Upper lobe of left lung (tissue), 6 donors: ENCODE results near the gene CDK11A. TPM values are rescaled to one million over a fixed set of nuclear protein-coding genes. Genes with fewer than 3 reads are reported as not detected.
A peak's percentile ranks its signal among the peaks of the same experiment; 100 is the strongest.
"Not testable (repeated sequence)": the region's sequence is repeated elsewhere in the genome, so short reads cannot be mapped to it uniquely, and the experiment has no call there.

Experiments
- ATAC-seq, 2 donors: fragments of 200-7000 bp; cut with Tn5 transposase; one replicate each; pipeline ENCODE4 v1.9.1; 2022; ENCODE audit warnings: mild to moderate bottlenecking in 2 of 2, moderate library complexity in 2 of 2; ENCODE audit not compliant: low FRiP score in 2 of 2
- DNase-seq, 2 donors: peaks; one replicate each; pipeline ENCODE4 v3.0.0-alpha.2; 2019 to 2020
- H3K27ac ChIP-seq, 4 donors: fragments of 200-600 bp; sonication (generic); one replicate each; pipeline ENCODE4 v1.5.1; 2016 to 2019
- H3K27me3 ChIP-seq, 4 donors: fragments of 200-600 bp; sonication (generic); one replicate each; pipeline ENCODE4 v1.5.1; 2017 to 2019
- H3K36me3 ChIP-seq, 4 donors: fragments of 200-600 bp; sonication (generic); one replicate each; pipeline ENCODE4 v1.5.1; 2016 to 2019
- H3K4me1 ChIP-seq, 4 donors: fragments of 200-600 bp; sonication (generic); one replicate each; pipeline ENCODE4 v1.5.1; 2018 to 2019
- H3K4me3 ChIP-seq, 4 donors: fragments of 200-600 bp; sonication (generic); one replicate each; pipeline ENCODE4 v1.5.1; 2017 to 2019; ENCODE audit warnings: mild to moderate bottlenecking in 2 of 4, moderate library complexity in 1 of 4
- H3K9me3 ChIP-seq, 4 donors: fragments of 200-600 bp; sonication (generic); one replicate each; pipeline ENCODE4 v1.5.1; 2018 to 2019
- CTCF ChIP-seq, 6 experiments: fragments of 450-650 bp in 4 of 6; fragments of 200-600 bp in 2 of 6; sonication (generic) in 2 of 6; IDR thresholded peaks; one replicate each; pipeline ENCODE4 v1.5.1; 2016 to 2019; ENCODE audit warnings: antibody characterized with exemption in 6 of 6
- EP300 ChIP-seq, 4 donors: sonication (generic); formaldehyde crosslinking; IDR thresholded peaks; one replicate each; pipeline ENCODE4 v1.5.1; 2017; ENCODE audit warnings: antibody characterized with exemption in 4 of 4, control low read depth in 2 of 4
- POLR2A ChIP-seq, 4 donors: fragments of 450-650 bp; IDR thresholded peaks; one replicate each; pipeline ENCODE4 v1.5.1; 2016 to 2017; ENCODE audit warnings: antibody characterized with exemption in 4 of 4, mild to moderate bottlenecking in 2 of 4
- POLR2AphosphoS5 ChIP-seq, 2 donors: sonication (generic); formaldehyde crosslinking; IDR thresholded peaks; one replicate each; pipeline ENCODE4 v1.5.1; 2017; ENCODE audit warnings: antibody characterized with exemption in 2 of 2
- WGBS, 2 donors: methylation state at CpG; one replicate each; pipeline ENCODE4 v1.1.5; 2017 to 2018; 5-methylcytosine and 5-hydroxymethylcytosine counted together
- total RNA-seq, 6 donors: library from RNA; depleted of rRNA in 4 of 6; stranded (reverse); fragments of >200 nt in 4 of 6; gene quantifications; one replicate each; pipeline versions ENCODE4 v1.1.0 to v1.2.1, GENCODE V29; 2016 to 2021
- donor health status: DM: no; HTN: no; CAD: no; lungs with moderate emphysema.
- donor health status: DM: no; HTN: yes; CAD: no; lungs with severe emphysema.

Gene CDK11A
- total RNA-seq, 6 donors from 2014 or later = 23.9 to 417 (median 54.5) TPM

GRCh38 chr1:1748686-1749321 lies 24.6 kb upstream of the CDK11A start:
- ATAC-seq (no peak), DNase-seq (peak; percentile 21 to 58)
- peaks cover 0 to 4% (median 0%) of the 10 kb centered on the region in 4 donors for H3K4me1 ChIP-seq
- H3K27ac ChIP-seq = no peak overlapping the region
- no peaks in the 10 kb centered on the region for H3K27me3 ChIP-seq
- TF ChIP-seq CTCF (IDR thresholded peaks at IDR 0.05) (no peak), EP300 (IDR thresholded peaks at IDR 0.05) (no peak), POLR2AphosphoS5 (IDR thresholded peaks at IDR 0.05) (no peak), POLR2A (IDR thresholded peaks at IDR 0.05) (no peak)
- WGBS, 2 donors = 74 to 75% methylated on average over 14 to 16 of the region's 18 CpGs
- H3K9me3 ChIP-seq = no peaks in the 10 kb centered on the region
- H3K4me3 ChIP-seq = no peak overlapping the region
- H3K36me3 ChIP-seq = peaks cover 8 to 18% (median 17%) of the 10 kb centered on the region in 4 donors

GRCh38 chr1:1746566-1746909 lies 22.4 kb upstream of the CDK11A start:
- H3K4me1 ChIP-seq, H3K27me3 ChIP-seq, H3K9me3 ChIP-seq, DNase-seq, H3K36me3 ChIP-seq: not testable (repeated sequence)
- ATAC-seq = peak; percentile 96 to 97
- Histone ChIP-seq H3K27ac (peak overlapping the region; percentile 65 to 94 (median 91)), H3K4me3 (peak overlapping the region in 2 of 4 donors; percentile 51 to 57)
- no CpG with 5 or more reads among the region's 35 CpGs for WGBS, 2 donors
- TF ChIP-seq CTCF (IDR thresholded peaks at IDR 0.05) = peak in 1 of 6 experiments; percentile 2

GRCh38 chr1:1745651-1746565 lies 21.8 kb upstream of the CDK11A start:
- Histone ChIP-seq H3K27ac (peak overlapping the region; percentile 65 to 94 (median 91)), H3K4me3 (peak overlapping the region in 3 of 4 donors; percentile 51 to 57 (median 55))
- WGBS, 2 donors = 0% methylated on average over 10 to 43 of the region's 101 CpGs
- H3K36me3 ChIP-seq, H3K9me3 ChIP-seq, H3K27me3 ChIP-seq, H3K4me1 ChIP-seq: not testable (repeated sequence)
- peak in 1 of 4 donors; percentile 70 for TF ChIP-seq EP300 (IDR thresholded peaks at IDR 0.05)
- peak in 4 of 6 experiments; percentile 27 to 72 (median 47) for TF ChIP-seq CTCF (IDR thresholded peaks at IDR 0.05)
- TF ChIP-seq POLR2A (IDR thresholded peaks at IDR 0.05) = peak in 1 of 4 donors; percentile 21
- peak; percentile 94 to 96 for TF ChIP-seq POLR2AphosphoS5 (IDR thresholded peaks at IDR 0.05)
- peak; percentile 86 to 98 for DNase-seq
- ATAC-seq = peak; percentile 98 to 99

DNA sequence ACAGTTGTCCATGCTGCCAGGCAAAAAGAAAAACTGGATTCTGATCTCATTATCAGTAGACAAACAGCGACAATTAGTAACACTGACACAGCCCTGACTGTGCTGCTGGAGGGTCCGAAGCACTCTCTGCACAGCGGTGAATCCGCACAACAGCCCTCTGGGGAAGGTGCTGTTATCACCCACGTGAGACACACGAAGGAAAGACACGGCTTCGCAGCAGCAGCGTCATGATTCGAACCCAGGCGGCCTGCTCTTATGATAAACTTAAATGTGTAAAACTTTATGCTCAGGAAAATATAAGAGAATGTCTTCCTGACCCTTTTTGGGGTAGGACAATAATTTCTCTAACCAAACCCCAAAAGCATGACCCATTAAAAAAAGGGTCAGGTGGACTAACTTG lies 18.4 kb upstream of the CDK11A start:
- H3K27me3 ChIP-seq, DNase-seq, H3K36me3 ChIP-seq, H3K4me1 ChIP-seq, H3K9me3 ChIP-seq, H3K27ac ChIP-seq, H3K4me3 ChIP-seq, ATAC-seq: not testable (repeated sequence)
- 86 to 88% methylated on average over 11 of the region's 11 CpGs for WGBS, 2 donors

DNA sequence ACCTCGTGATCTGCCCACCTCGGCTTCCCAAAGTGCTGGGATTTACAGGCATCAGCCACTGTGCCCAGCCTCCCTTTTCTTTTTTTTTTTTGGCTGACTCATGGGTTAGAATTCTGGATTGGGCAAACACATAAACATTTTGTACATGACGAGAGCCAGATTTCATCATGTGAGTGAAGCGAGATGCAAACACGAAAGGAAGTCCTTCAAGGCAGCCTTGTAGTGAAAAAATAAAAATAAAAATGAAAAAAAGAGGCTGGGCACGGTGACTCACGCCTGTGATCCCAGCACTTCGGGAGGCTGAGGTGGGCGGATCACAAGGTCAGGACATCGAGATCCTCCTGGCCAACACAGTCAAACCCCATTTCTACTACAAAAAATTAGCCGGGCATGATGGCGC lies 16.9 kb upstream of the CDK11A start:
- WGBS, 2 donors = 75 to 77% methylated on average over 12 of the region's 12 CpGs
- not testable (repeated sequence) for DNase-seq, ATAC-seq, H3K9me3 ChIP-seq, H3K4me1 ChIP-seq, H3K4me3 ChIP-seq, H3K27me3 ChIP-seq
- Histone ChIP-seq H3K36me3 (peaks cover 0 to 13% (median 6%) of the 10 kb centered on the region in 4 donors), H3K27ac (peak overlapping the region in 3 of 4 donors; percentile 30 to 34 (median 31))
- peak in 1 of 2 donors; percentile 47 for TF ChIP-seq POLR2AphosphoS5 (IDR thresholded peaks at IDR 0.05)

DNA sequence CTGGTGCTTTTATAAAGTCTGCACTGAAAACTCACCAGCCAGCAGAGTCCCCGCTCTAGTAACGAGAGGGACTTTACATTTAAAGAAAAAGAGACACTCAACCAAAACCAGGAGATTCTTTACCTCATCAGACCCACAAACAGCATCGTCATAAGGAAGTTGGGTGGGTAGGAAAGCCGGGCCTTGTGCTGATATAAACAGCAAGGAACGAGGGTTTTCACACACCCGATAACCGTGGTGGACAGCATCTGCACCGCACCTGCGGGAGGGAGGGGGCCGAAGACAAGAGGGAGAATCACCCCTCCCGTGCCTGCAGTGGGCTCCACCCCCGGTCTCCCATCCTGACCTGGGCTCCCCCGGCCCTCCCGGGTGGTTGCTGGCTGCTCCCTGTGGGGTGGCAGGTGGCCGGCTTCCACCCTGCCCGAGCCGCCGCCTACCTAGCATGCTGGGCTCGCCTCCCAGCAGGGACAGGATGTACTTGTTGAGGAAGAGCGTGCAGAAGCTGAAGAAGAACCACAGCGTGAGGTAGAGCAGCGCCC lies 14.7 kb upstream of the CDK11A start:
- not testable (repeated sequence) for H3K27ac ChIP-seq, H3K4me1 ChIP-seq, H3K9me3 ChIP-seq, H3K4me3 ChIP-seq, DNase-seq, H3K27me3 ChIP-seq
- WGBS, 2 donors = 93% methylated on average over 3 of the region's 22 CpGs; no CpG with 5 or more reads in 1 of the 2 donors
- peaks cover 0 to 26% (median 10%) of the 10 kb centered on the region in 4 donors for H3K36me3 ChIP-seq
- ATAC-seq = peak in 1 of 2 donors; percentile 54

GRCh38 chr1:1737675-1738590 lies 13.8 kb upstream of the CDK11A start:
- ATAC-seq (peak; percentile 17 to 72), DNase-seq (peak in 1 of 2 donors; percentile 80)

More at GRCh38 chr1:1737675-1738590, 13.8 kb upstream of the CDK11A start:
- H3K4me3 ChIP-seq, H3K27me3 ChIP-seq, H3K4me1 ChIP-seq, H3K9me3 ChIP-seq, H3K27ac ChIP-seq: not testable (repeated sequence)
- H3K36me3 ChIP-seq = peaks cover 2 to 35% (median 15%) of the 10 kb centered on the region in 4 donors
- 93 to 98% methylated on average over 5 to 7 of the region's 44 CpGs for WGBS, 2 donors
